Tibial nerve (tissue), 4 donors: ENCODE results near the gene MAML3. TPM values are rescaled to one million over a fixed set of nuclear protein-coding genes. Genes with fewer than 3 reads are reported as not detected.

Source experiments
- DNase-seq, 2 donors: peaks; one replicate each; pipeline ENCODE4 v3.0.0-alpha.2; 2019; ENCODE audit warnings: low spot score in 2 of 2
- H3K27ac ChIP-seq, 4 donors: fragments of 200-600 bp; sonication (generic) in 3 of 4; one replicate each; pipeline ENCODE4 v1.5.1; 2017 to 2019; ENCODE audit warnings: mild to moderate bottlenecking in 1 of 4
- H3K27me3 ChIP-seq, 2 donors: fragments of 200-600 bp; sonication (generic) in 1 of 2; one replicate each; pipeline versions ENCODE4 v1.5.1 to v1.6.0; 2017 to 2019
- H3K36me3 ChIP-seq, 3 donors: fragments of 200-600 bp; sonication (generic); one replicate each; pipeline ENCODE4 v1.5.1; 2018 to 2019
- H3K4me1 ChIP-seq, 4 donors: fragments of 200-600 bp; sonication (generic) in 3 of 4; one replicate each; pipeline ENCODE4 v1.5.1; 2017 to 2019
- H3K4me3 ChIP-seq, 4 donors: fragments of 200-600 bp; sonication (generic) in 3 of 4; one replicate each; pipeline ENCODE4 v1.5.1; 2017 to 2019; ENCODE audit warnings: mild to moderate bottlenecking in 1 of 4, moderate library complexity in 1 of 4
- H3K9me3 ChIP-seq, 4 donors: fragments of 200-600 bp; sonication (generic) in 3 of 4; one replicate each; pipeline ENCODE4 v1.5.1; 2017 to 2019
- EP300 ChIP-seq, 2 donors: sonication (generic); formaldehyde crosslinking; IDR thresholded peaks; one replicate each; pipeline ENCODE4 v1.6.1; 2017; ENCODE audit warnings: antibody characterized with exemption in 2 of 2, mild to moderate bottlenecking in 1 of 2
- POLR2A ChIP-seq, 2 donors: fragments of 450-650 bp; IDR thresholded peaks; one replicate each; pipeline ENCODE4 v1.6.1; 2017; ENCODE audit warnings: antibody characterized with exemption in 2 of 2, mild to moderate bottlenecking in 2 of 2, moderate library complexity in 2 of 2
- WGBS, 2 donors: methylation state at CpG; one replicate each; pipeline ENCODE4 v1.1.5; 2018; 5-methylcytosine and 5-hydroxymethylcytosine counted together
- total RNA-seq, 4 donors: library from RNA; depleted of rRNA; stranded (reverse); fragments of >200 nt; gene quantifications; one replicate each; pipeline ENCODE4 v1.1.0, GENCODE V29; 2016
- TF ChIP-seq, protein P1 (sequence below), 5 experiments: fragments of 200-600 bp in 3 of 5; fragments of 450-650 bp in 2 of 5; sonication (generic) in 3 of 5; IDR thresholded peaks; one replicate each; pipeline ENCODE4 v1.5.1; 2016 to 2019; ENCODE audit warnings: antibody characterized with exemption in 5 of 5, mild to moderate bottlenecking in 3 of 5, moderate library complexity in 2 of 5

The MAML3 gene
- total RNA-seq, 4 donors from 2014 or later = 8.6 to 10.5 (median 9.4) TPM

DNA sequence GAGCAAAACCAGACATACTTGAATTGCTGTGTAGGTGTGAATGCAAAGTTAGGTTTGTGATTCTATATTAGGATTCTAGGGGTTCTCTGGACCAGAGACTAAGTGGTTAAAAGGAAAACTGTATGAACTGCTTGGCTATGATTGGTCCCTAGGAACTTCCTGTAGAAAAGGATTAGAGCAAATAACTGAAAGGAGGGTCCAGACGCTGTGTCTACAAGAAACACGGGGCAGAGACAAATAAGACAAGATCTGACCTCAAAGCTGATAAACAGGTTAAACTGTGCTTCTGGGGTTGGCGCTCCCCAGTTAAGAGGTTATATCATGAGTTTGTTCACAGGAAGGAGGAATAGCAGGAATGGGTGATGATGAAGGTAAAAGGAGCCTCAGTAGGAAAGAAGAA, 304.8 kb downstream of the MAML3 start:
- peaks cover 0 to 13% (median 0%) of the 10 kb centered on the region in 4 donors for H3K4me1 ChIP-seq
- no peaks in the 10 kb centered on the region for H3K9me3 ChIP-seq
- no peak for TF ChIP-seq EP300 (IDR thresholded peaks at IDR 0.05)
- TF ChIP-seq, protein P1, sequence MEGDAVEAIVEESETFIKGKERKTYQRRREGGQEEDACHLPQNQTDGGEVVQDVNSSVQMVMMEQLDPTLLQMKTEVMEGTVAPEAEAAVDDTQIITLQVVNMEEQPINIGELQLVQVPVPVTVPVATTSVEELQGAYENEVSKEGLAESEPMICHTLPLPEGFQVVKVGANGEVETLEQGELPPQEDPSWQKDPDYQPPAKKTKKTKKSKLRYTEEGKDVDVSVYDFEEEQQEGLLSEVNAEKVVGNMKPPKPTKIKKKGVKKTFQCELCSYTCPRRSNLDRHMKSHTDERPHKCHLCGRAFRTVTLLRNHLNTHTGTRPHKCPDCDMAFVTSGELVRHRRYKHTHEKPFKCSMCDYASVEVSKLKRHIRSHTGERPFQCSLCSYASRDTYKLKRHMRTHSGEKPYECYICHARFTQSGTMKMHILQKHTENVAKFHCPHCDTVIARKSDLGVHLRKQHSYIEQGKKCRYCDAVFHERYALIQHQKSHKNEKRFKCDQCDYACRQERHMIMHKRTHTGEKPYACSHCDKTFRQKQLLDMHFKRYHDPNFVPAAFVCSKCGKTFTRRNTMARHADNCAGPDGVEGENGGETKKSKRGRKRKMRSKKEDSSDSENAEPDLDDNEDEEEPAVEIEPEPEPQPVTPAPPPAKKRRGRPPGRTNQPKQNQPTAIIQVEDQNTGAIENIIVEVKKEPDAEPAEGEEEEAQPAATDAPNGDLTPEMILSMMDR (IDR thresholded peaks at IDR 0.05) = no peak
- H3K36me3 ChIP-seq = no peaks in the 10 kb centered on the region
- no peaks in the 10 kb centered on the region for H3K27me3 ChIP-seq
- WGBS, 2 donors = 27 to 32% methylated on average over 3 of the region's 3 CpGs
- no peak overlapping the region for H3K27ac ChIP-seq
- no peak for DNase-seq
- H3K4me3 ChIP-seq = no peak overlapping the region

DNA sequence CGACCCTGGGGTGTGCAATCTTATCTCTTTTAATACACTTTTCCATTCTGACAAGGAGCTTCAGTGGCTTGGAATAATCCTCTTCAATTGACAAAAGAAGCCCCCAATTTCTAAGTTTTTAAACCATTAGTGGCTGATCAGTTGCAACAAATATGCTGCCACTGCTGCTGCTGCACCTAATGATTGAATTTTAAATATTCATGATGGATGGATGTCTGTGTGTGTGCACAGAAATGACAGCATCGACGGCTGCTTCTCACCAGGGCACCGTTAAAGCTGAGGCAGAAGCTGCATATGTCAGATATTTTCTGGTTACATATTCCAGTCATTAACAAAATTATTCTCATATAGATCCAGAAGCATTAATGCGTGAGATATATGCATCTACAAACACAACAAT, 306.0 kb downstream of the MAML3 start:
- H3K4me1 ChIP-seq = peaks cover 0 to 13% (median 0%) of the 10 kb centered on the region in 4 donors
- no peak overlapping the region for H3K27ac ChIP-seq
- no peaks in the 10 kb centered on the region for H3K9me3 ChIP-seq
- DNase-seq = no peak
- no peaks in the 10 kb centered on the region for H3K36me3 ChIP-seq
- H3K27me3 ChIP-seq = no peaks in the 10 kb centered on the region
- TF ChIP-seq POLR2A (IDR thresholded peaks at IDR 0.05) = no peak
- no peak for TF ChIP-seq EP300 (IDR thresholded peaks at IDR 0.05)
- TF ChIP-seq, protein P1 (IDR thresholded peaks at IDR 0.05) = no peak
- 64 to 69% methylated on average over 5 of the region's 5 CpGs for WGBS, 2 donors
- H3K4me3 ChIP-seq = no peak overlapping the region

DNA sequence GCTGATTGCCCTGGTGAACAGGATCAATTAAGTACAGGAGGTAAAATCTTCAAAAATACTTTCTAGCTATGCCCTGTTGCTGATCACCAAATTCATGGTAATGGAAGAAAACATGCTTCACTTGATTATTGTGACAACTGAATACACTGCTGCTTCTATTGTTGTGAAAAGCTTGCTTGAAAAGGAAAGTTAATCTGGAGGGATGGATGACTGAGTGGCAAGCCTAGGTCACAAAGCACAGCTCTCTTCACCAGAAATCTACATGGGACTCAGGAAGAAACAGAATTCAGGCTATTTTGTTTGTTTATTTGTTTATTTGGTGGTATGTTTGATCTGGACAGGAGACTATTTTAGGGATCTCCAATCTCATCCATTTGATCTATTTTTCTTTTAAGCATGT, 306.4 kb downstream of the MAML3 start:
- Histone ChIP-seq H3K4me3 (no peak overlapping the region), H3K9me3 (no peaks in the 10 kb centered on the region), H3K4me1 (peaks cover 0 to 13% (median 0%) of the 10 kb centered on the region in 4 donors), H3K27me3 (no peaks in the 10 kb centered on the region), H3K36me3 (no peaks in the 10 kb centered on the region), H3K27ac (no peak overlapping the region)
- TF ChIP-seq POLR2A (IDR thresholded peaks at IDR 0.05) (no peak), EP300 (IDR thresholded peaks at IDR 0.05) (no peak)
- TF ChIP-seq, protein P1 (IDR thresholded peaks at IDR 0.05) = no peak
- no peak for DNase-seq

DNA sequence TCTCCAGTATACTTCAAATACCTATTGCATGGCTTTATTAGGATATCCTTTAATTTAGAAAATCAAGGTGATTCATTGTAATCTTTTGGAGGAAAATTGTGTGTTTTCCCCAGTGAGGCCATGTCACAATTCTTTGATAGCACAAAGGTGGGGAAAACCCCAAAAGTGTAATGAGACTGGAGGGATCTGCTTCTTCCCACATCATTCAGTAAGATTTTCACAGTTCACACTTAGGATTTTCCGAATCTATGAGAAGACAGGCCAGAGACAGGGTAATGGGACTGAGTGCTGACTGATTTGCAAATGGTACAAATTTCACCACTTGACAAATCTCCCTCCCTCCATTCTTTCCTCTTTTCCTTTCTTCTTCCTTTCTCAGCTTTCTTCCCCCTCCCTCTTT, 307.2 kb downstream of the MAML3 start:
- Histone ChIP-seq H3K9me3 (no peaks in the 10 kb centered on the region), H3K4me1 (peaks cover 0 to 13% (median 0%) of the 10 kb centered on the region in 4 donors), H3K27ac (no peak overlapping the region), H3K36me3 (no peaks in the 10 kb centered on the region), H3K4me3 (no peak overlapping the region), H3K27me3 (no peaks in the 10 kb centered on the region)
- no peak for DNase-seq
- TF ChIP-seq POLR2A (IDR thresholded peaks at IDR 0.05) = no peak
- TF ChIP-seq, protein P1 (IDR thresholded peaks at IDR 0.05) = no peak
- TF ChIP-seq EP300 (IDR thresholded peaks at IDR 0.05) = no peak
- 92 to 97% methylated on average over 1 of the region's 1 CpG for WGBS, 2 donors

DNA sequence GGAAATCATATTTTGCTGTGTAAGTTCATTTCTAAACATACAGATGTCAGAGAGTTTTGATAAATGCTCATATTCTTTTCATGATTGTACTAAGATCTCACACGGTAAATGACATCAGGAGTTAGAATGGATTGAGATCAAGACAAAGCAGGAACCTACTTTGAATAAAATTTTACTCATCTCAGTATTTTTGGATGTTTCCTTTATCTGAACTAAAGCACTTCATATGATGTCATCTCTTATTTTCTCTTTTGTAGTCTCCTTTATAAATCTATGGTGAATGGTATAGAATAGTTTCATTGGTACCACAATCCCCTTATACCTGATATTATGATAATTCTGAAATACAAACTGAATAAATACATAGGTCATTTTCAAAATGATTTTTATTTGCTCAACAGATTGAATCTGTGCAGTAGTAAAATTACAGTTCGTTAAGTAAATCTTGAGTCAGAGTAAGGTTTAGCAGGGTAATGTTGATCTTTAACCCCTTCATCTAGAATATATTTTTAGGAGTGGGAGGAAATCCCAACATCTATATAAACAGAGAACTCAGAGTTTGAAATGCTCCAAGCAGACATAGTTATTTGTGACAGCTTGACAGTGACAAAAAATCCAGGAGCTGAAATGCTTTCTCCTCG, 308.4 kb downstream of the MAML3 start:
- Histone ChIP-seq H3K27ac (no peak overlapping the region), H3K4me3 (no peak overlapping the region), H3K4me1 (peaks cover 0 to 23% (median 0%) of the 10 kb centered on the region in 4 donors), H3K27me3 (no peaks in the 10 kb centered on the region), H3K36me3 (no peaks in the 10 kb centered on the region), H3K9me3 (no peaks in the 10 kb centered on the region)
- TF ChIP-seq, protein P1 (IDR thresholded peaks at IDR 0.05) = no peak
- TF ChIP-seq POLR2A (IDR thresholded peaks at IDR 0.05) = no peak
- no peak for TF ChIP-seq EP300 (IDR thresholded peaks at IDR 0.05)
- no peak for DNase-seq
- 85 to 86% methylated on average over 3 of the region's 3 CpGs for WGBS, 2 donors
